Activated gamma-delta T cell (primary cell): ENCODE data around the gene TMEM131.

Experiments used
- DNase-seq: peaks from one replicate; lab custom pipeline; 2025; lab: John Stamatoyannopoulos, UW

TMEM131 gene

GRCh38 chr2:97992836-97993825 lies 2.6 kb downstream of the TMEM131 start:
- no peak for DNase-seq

GRCh38 chr2:97991081-97991856 lies 4.5 kb downstream of the TMEM131 start:
- no peak for DNase-seq

- no peak for DNase-seq
These were observed 7.0 kb downstream of the TMEM131 start for GRCh38 chr2:97988722-97989121.

- DNase-seq: no peak
These were observed 9.8 kb downstream of the TMEM131 start for GRCh38 chr2:97985998-97986397.

GRCh38 chr2:97983698-97984097 lies 12.1 kb downstream of the TMEM131 start:
- no peak for DNase-seq

GRCh38 chr2:97983134-97983533 lies 12.6 kb downstream of the TMEM131 start:
- no peak for DNase-seq

- DNase-seq: no peak
These were observed 13.1 kb downstream of the TMEM131 start for GRCh38 chr2:97982621-97983020.

- DNase-seq: no peak
These were observed 13.8 kb downstream of the TMEM131 start for GRCh38 chr2:97981961-97982360.

GRCh38 chr2:97979904-97980303 lies 15.8 kb downstream of the TMEM131 start:
- no peak for DNase-seq

GRCh38 chr2:97974471-97974870 lies 21.3 kb downstream of the TMEM131 start:
- DNase-seq: no peak

GRCh38 chr2:97970293-97971060 lies 25.3 kb downstream of the TMEM131 start:
- DNase-seq: no peak

- no peak for DNase-seq
These were observed 26.4 kb downstream of the TMEM131 start for GRCh38 chr2:97969081-97970067.

GRCh38 chr2:97967931-97968627 lies 27.7 kb downstream of the TMEM131 start:
- DNase-seq: no peak

GRCh38 chr2:97967216-97967592 lies 28.5 kb downstream of the TMEM131 start:
- no peak for DNase-seq

- no peak for DNase-seq
These were observed 29.1 kb downstream of the TMEM131 start for GRCh38 chr2:97966545-97967215.

- DNase-seq: no peak
These were observed 30.6 kb downstream of the TMEM131 start for GRCh38 chr2:97965116-97965515.

- DNase-seq: no peak
These were observed 31.9 kb downstream of the TMEM131 start for GRCh38 chr2:97963880-97964279.

GRCh38 chr2:97963079-97963406 lies 32.7 kb downstream of the TMEM131 start:
- no peak for DNase-seq

GRCh38 chr2:97961534-97961933 lies 34.2 kb downstream of the TMEM131 start:
- no peak for DNase-seq

GRCh38 chr2:97958184-97958583 lies 37.6 kb downstream of the TMEM131 start:
- no peak for DNase-seq
